Hepatocyte (in vitro differentiated cells): Measurements from ENCODE around the gene LRP1B.

Source experiments
- CTCF ChIP-seq: fragments of 200-600 bp; sonication (generic); IDR thresholded peaks from 2 replicates; pipeline ENCODE4 v1.5.1; 2016; ENCODE audit warnings: antibody characterized with exemption, mild to moderate bottlenecking; ENCODE audit not compliant: poor library complexity
- EZH2 ChIP-seq: fragments of 200-600 bp; sonication (generic); IDR thresholded peaks from 2 replicates; pipeline ENCODE4 v1.6.1; 2016; ENCODE audit warnings: antibody characterized with exemption, mild to moderate bottlenecking, borderline replicate concordance
- EZH2phosphoT487 ChIP-seq: fragments of 200-600 bp; sonication (generic); IDR thresholded peaks from one replicate; pipeline ENCODE4 v1.6.1; 2018; ENCODE audit warnings: antibody characterized with exemption, mild to moderate bottlenecking, low read depth, moderate library complexity; ENCODE audit not compliant: unreplicated experiment, severe bottlenecking

GRCh38 chr2:140436936-140437335, 1693.9 kb downstream of the LRP1B start:
- TF ChIP-seq CTCF (no peak), EZH2 (no peak), EZH2phosphoT487 (no peak)
